ENCODE results near the gene ESYT3. TPM values are rescaled to one million over a fixed set of nuclear protein-coding genes. Genes with fewer than 3 reads are reported as not detected.
A peak's percentile ranks its signal among the peaks of the same experiment; 100 is the strongest.

Gene ESYT3
- total and polyA plus RNA-seq, 2 donors (not counting 1 experiment from before 2014, with no cell fraction given) = 0.17 TPM; not detected in 1

- H4K20me1 ChIP-seq (ENCODE audit: control insufficient read depth, extremely low read depth, insufficient read depth, low read length) = no peaks in the 10 kb centered on the region
- no peak overlapping the region for H2AFZ ChIP-seq (ENCODE audit: low read length)
- no peak overlapping the region for H3K4me3 ChIP-seq (replicated peaks in 1 of 4; ENCODE audit: control extremely low read depth in 1 of 4, insufficient read depth in 1 of 4, low read depth in 3 of 4, low read length in 4 of 4)
- peaks cover 8% of the 10 kb centered on the region for H3K4me1 ChIP-seq (ENCODE audit: control insufficient read depth, extremely low read depth, insufficient read depth, low read length)
- no peaks in the 10 kb centered on the region for H3K27me3 ChIP-seq (ENCODE audit: control insufficient read depth, insufficient read depth, low read length)
- H3K9ac ChIP-seq (ENCODE audit: insufficient read depth, low read length) = no peak overlapping the region
- no peaks in the 10 kb centered on the region for H3K9me3 ChIP-seq (ENCODE audit: control insufficient read depth, insufficient read depth, low read depth, low read length)
- TF ChIP-seq EZH2 (IDR thresholded peaks at IDR 0.05; ENCODE audit: low read length, missing control alignments) = no peak
- TF ChIP-seq, protein P1, sequence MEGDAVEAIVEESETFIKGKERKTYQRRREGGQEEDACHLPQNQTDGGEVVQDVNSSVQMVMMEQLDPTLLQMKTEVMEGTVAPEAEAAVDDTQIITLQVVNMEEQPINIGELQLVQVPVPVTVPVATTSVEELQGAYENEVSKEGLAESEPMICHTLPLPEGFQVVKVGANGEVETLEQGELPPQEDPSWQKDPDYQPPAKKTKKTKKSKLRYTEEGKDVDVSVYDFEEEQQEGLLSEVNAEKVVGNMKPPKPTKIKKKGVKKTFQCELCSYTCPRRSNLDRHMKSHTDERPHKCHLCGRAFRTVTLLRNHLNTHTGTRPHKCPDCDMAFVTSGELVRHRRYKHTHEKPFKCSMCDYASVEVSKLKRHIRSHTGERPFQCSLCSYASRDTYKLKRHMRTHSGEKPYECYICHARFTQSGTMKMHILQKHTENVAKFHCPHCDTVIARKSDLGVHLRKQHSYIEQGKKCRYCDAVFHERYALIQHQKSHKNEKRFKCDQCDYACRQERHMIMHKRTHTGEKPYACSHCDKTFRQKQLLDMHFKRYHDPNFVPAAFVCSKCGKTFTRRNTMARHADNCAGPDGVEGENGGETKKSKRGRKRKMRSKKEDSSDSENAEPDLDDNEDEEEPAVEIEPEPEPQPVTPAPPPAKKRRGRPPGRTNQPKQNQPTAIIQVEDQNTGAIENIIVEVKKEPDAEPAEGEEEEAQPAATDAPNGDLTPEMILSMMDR (conservative IDR thresholded peaks at IDR 0.05 in 1 of 2, IDR thresholded peaks at IDR 0.05 in 1 of 2; ENCODE audit: low read depth in 1 of 2, low read length in 2 of 2) = no peak
- H3K27ac ChIP-seq (ENCODE audit: insufficient read depth, low read length) = peak overlapping the region; percentile 14
- peak; percentile 49 to 98 for DNase-seq (ENCODE audit: low read depth in 2 of 2)
- no peaks in the 10 kb centered on the region for H3K79me2 ChIP-seq (ENCODE audit: control insufficient read depth, insufficient read depth, low read length)
- H3K4me2 ChIP-seq (ENCODE audit: extremely low read depth, insufficient read depth, low read length) = peak overlapping the region; percentile 59
- H3K36me3 ChIP-seq (ENCODE audit: control insufficient read depth, insufficient read depth, low read length) = no peaks in the 10 kb centered on the region
These were observed 44.4 kb upstream of the ESYT3 start for GRCh38 chr3:138389841-138390581.

- H3K9me3 ChIP-seq (ENCODE audit: control insufficient read depth, insufficient read depth, low read depth, low read length) = no peaks in the 10 kb centered on the region
- no peaks in the 10 kb centered on the region for H3K27me3 ChIP-seq (ENCODE audit: control insufficient read depth, insufficient read depth, low read length)
- H4K20me1 ChIP-seq (ENCODE audit: control insufficient read depth, extremely low read depth, insufficient read depth, low read length) = no peaks in the 10 kb centered on the region
- peak overlapping the region; percentile 59 for H3K4me2 ChIP-seq (ENCODE audit: extremely low read depth, insufficient read depth, low read length)
- no peaks in the 10 kb centered on the region for H3K79me2 ChIP-seq (ENCODE audit: control insufficient read depth, insufficient read depth, low read length)
- H2AFZ ChIP-seq (ENCODE audit: low read length) = no peak overlapping the region
- no peak overlapping the region for H3K4me3 ChIP-seq (replicated peaks in 1 of 4; ENCODE audit: control extremely low read depth in 1 of 4, insufficient read depth in 1 of 4, low read depth in 3 of 4, low read length in 4 of 4)
- DNase-seq (ENCODE audit: low read depth in 2 of 2) = no peak
- H3K4me1 ChIP-seq (ENCODE audit: control insufficient read depth, extremely low read depth, insufficient read depth, low read length) = peaks cover 8% of the 10 kb centered on the region
- no peaks in the 10 kb centered on the region for H3K36me3 ChIP-seq (ENCODE audit: control insufficient read depth, insufficient read depth, low read length)
- H3K9ac ChIP-seq (ENCODE audit: insufficient read depth, low read length) = no peak overlapping the region
- H3K27ac ChIP-seq (ENCODE audit: insufficient read depth, low read length) = peak overlapping the region; percentile 14
- no peak for TF ChIP-seq EZH2 (IDR thresholded peaks at IDR 0.05; ENCODE audit: low read length, missing control alignments)
- TF ChIP-seq, protein P1 (conservative IDR thresholded peaks at IDR 0.05 in 1 of 2, IDR thresholded peaks at IDR 0.05 in 1 of 2; ENCODE audit: low read depth in 1 of 2, low read length in 2 of 2) = no peak
These were observed 43.9 kb upstream of the ESYT3 start for GRCh38 chr3:138390582-138390932.

DNA sequence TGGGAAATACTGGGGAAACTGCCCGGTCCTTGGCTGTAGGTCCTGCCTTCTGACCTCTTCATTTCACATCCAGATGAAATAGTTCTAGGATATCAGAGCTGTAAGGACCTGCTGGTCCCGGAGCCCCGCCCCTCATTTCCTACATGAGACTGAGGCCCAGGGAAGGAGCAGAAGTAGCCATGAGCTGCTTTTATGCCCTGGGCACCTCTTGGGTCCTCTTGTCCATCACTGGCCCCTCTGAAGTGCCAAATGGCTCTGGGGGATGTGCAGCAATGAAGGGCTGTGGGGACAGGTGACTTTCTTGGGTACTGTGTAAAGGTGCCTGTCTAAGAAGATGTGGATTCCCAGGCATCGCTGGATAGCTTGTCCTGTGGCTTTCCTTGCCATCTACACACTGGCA lies 40.3 kb upstream of the ESYT3 start:
- Histone ChIP-seq H3K36me3 (ENCODE audit: control insufficient read depth, insufficient read depth, low read length) (no peaks in the 10 kb centered on the region), H3K9me3 (ENCODE audit: control insufficient read depth, insufficient read depth, low read depth, low read length) (no peaks in the 10 kb centered on the region), H3K27ac (ENCODE audit: insufficient read depth, low read length) (no peak overlapping the region), H3K9ac (ENCODE audit: insufficient read depth, low read length) (no peak overlapping the region), H3K4me1 (ENCODE audit: control insufficient read depth, extremely low read depth, insufficient read depth, low read length) (peaks cover 8% of the 10 kb centered on the region), H3K27me3 (ENCODE audit: control insufficient read depth, insufficient read depth, low read length) (no peaks in the 10 kb centered on the region), H2AFZ (ENCODE audit: low read length) (no peak overlapping the region), H3K4me3 (replicated peaks in 1 of 4; ENCODE audit: control extremely low read depth in 1 of 4, insufficient read depth in 1 of 4, low read depth in 3 of 4, low read length in 4 of 4) (no peak overlapping the region), H3K79me2 (ENCODE audit: control insufficient read depth, insufficient read depth, low read length) (no peaks in the 10 kb centered on the region), H3K4me2 (ENCODE audit: extremely low read depth, insufficient read depth, low read length) (no peak overlapping the region), H4K20me1 (ENCODE audit: control insufficient read depth, extremely low read depth, insufficient read depth, low read length) (no peaks in the 10 kb centered on the region)
- TF ChIP-seq, protein P1 (conservative IDR thresholded peaks at IDR 0.05 in 1 of 2, IDR thresholded peaks at IDR 0.05 in 1 of 2; ENCODE audit: low read depth in 1 of 2, low read length in 2 of 2) = no peak
- no peak for TF ChIP-seq EZH2 (IDR thresholded peaks at IDR 0.05; ENCODE audit: low read length, missing control alignments)
- no peak for DNase-seq (ENCODE audit: low read depth in 2 of 2)

All from fibroblast of lung (primary cell).